Nephron (organoid): ENCODE results near the gene KCNMB3.
A peak's percentile ranks its signal among the peaks of the same experiment; 100 is the strongest.

Source experiments
- H3K27ac Mint-ChIP-seq, 3 experiments: 2 replicates each; pipeline ENCODE4 v1.8.0; 2020; ENCODE audit warnings: mixed read lengths in 3 of 3, mild to moderate bottlenecking in 2 of 3, moderate library complexity in 1 of 3
- H3K27me3 Mint-ChIP-seq: 2 replicates; pipeline ENCODE4 v1.8.0; 2021; ENCODE audit warnings: low read depth, mild to moderate bottlenecking, moderate library complexity, mixed read lengths
- H3K36me3 Mint-ChIP-seq: 2 replicates; pipeline ENCODE4 v1.8.0; 2020; ENCODE audit warnings: low read depth, mixed read lengths
- H3K4me1 Mint-ChIP-seq: 2 replicates; pipeline ENCODE4 v1.8.0; 2020; ENCODE audit warnings: mixed read lengths
- H3K4me3 Mint-ChIP-seq, 3 experiments: 2 replicates each; pipeline ENCODE4 v1.8.0; 2020; ENCODE audit warnings: mild to moderate bottlenecking in 3 of 3, mixed read lengths in 3 of 3, moderate library complexity in 2 of 3
- H3K9me3 Mint-ChIP-seq: 2 replicates; pipeline ENCODE4 v1.8.0; 2020; ENCODE audit warnings: mixed read lengths
- CTCF ChIP-seq, 3 experiments: fragments of 200-600 bp; sonication (generic); IDR thresholded peaks; one replicate each; pipeline ENCODE4 v1.5.0; 2021; ENCODE audit warnings: antibody characterized with exemption in 3 of 3; ENCODE audit not compliant: unreplicated experiment in 3 of 3

KCNMB3 gene

GRCh38 chr3:179250803-179251476 is at the start of gene KCNMB3:
Gene KCNMB3, minus strand, starts transcription at chr3:179251114. Its CDS starts 124 bp downstream, at chr3:179250990.
- no peak within 1 kb of the TSS for H3K27ac Mint-ChIP-seq
- H3K4me1 Mint-ChIP-seq = peaks cover 6% of the 10 kb centered on the region
- H3K9me3 Mint-ChIP-seq = peaks cover 6% of the 10 kb centered on the region
- H3K4me3 Mint-ChIP-seq = no peak within 1 kb of the TSS
- peaks cover 46% of the 10 kb centered on the region for H3K36me3 Mint-ChIP-seq
- no peaks in the 10 kb centered on the region for H3K27me3 Mint-ChIP-seq
- TF ChIP-seq CTCF (IDR thresholded peaks at IDR 0.05; ENCODE audit: unreplicated experiment in 3 of 3) = no peak

GRCh38 chr3:179299999-179300613 is 49.2 kb upstream of the KCNMB3 start:
- no peaks in the 10 kb centered on the region for H3K27me3 Mint-ChIP-seq

DNA sequence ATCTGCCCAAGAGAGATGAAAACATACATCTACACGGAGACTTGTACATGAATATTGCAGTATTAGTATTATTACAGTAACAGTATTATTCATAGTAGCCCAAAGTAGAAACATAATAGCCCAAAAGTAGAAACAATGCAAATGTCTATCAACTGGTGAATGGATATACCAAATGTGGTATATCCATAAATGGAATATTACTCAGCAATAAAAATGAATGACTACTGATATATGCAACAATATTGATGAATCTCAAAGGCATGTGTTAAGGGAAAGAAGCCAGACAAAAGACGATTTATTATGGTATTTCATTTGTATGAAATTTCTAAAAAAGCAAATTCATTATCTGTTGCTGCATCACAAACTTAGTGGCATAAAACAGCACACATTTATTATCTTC is 48.4 kb upstream of the KCNMB3 start:
- no peak for TF ChIP-seq CTCF (IDR thresholded peaks at IDR 0.05; ENCODE audit: unreplicated experiment in 3 of 3)
- Mint-ChIP-seq H3K9me3 (peaks cover 11% of the 10 kb centered on the region), H3K27me3 (no peaks in the 10 kb centered on the region), H3K4me1 (peaks cover 7% of the 10 kb centered on the region), H3K4me3 (no peak overlapping the region), H3K36me3 (no peaks in the 10 kb centered on the region), H3K27ac (no peak overlapping the region)

More at GRCh38 chr3:179299999-179300613, 49.2 kb upstream of the KCNMB3 start:
- Mint-ChIP-seq H3K9me3 (peaks cover 11% of the 10 kb centered on the region), H3K4me1 (peaks cover 7% of the 10 kb centered on the region), H3K4me3 (no peak overlapping the region), H3K36me3 (no peaks in the 10 kb centered on the region), H3K27ac (peak overlapping the region in 1 of 3 experiments; percentile 27)
- TF ChIP-seq CTCF (IDR thresholded peaks at IDR 0.05; ENCODE audit: unreplicated experiment in 3 of 3) = no peak

DNA sequence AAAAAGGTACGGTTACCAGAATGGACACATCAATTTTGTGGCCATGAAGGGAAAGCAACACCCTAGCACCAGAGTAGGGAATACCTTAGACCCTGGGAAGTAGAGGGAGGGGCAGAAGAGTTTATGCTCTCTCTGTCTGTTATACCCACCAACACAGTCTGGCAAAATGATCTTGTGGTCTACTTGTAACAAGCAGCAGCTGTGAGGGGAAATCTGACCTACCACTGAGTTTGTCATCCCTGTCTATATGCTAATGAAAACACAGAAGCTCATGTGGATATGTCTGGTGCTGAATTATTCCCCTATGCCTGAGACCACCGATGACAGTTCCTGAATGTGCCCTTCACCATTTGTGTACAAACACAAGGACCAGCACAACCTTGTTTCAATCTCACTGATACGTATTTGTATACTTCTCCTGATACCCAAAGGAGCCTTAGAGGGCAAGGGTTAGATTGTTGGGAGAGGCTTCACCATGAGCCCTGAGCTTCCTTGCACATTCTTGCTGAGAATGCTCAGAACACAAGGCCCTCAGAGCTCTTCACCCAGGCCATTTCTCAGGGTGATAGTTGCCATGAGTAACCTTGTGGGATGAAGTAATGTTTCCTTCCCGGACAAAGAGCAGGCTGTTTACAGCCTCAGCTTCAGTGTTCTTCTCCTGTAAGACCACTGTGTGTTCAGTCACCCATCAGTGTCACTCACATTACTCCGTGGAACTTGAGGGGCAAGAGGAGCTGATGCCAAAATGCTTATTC is 47.2 kb upstream of the KCNMB3 start:
- TF ChIP-seq CTCF (IDR thresholded peaks at IDR 0.05; ENCODE audit: unreplicated experiment in 3 of 3) = no peak
- Mint-ChIP-seq H3K27ac (no peak overlapping the region), H3K36me3 (no peaks in the 10 kb centered on the region), H3K9me3 (peaks cover 11% of the 10 kb centered on the region), H3K4me1 (peaks cover 7% of the 10 kb centered on the region), H3K4me3 (no peak overlapping the region), H3K27me3 (no peaks in the 10 kb centered on the region)

- Mint-ChIP-seq H3K27me3 (no peaks in the 10 kb centered on the region), H3K4me1 (peaks cover 11% of the 10 kb centered on the region), H3K36me3 (peaks cover 4% of the 10 kb centered on the region), H3K27ac (peak overlapping the region; percentile 66 to 94 (median 76)), H3K4me3 (peak overlapping the region in 1 of 3 experiments; percentile 33), H3K9me3 (peaks cover 4% of the 10 kb centered on the region)
- TF ChIP-seq CTCF (IDR thresholded peaks at IDR 0.05; ENCODE audit: unreplicated experiment in 3 of 3) = no peak
Observed at GRCh38 chr3:179292450-179292849, 41.5 kb upstream of the KCNMB3 start.
